GM12878 (cell line): ENCODE data around the gene RPL31. TPM values are rescaled to one million over a fixed set of nuclear protein-coding genes. Genes with fewer than 3 reads are reported as not detected.

Source experiments
- ATAC-seq: fragments of 200-7000 bp; cut with Tn5 transposase; 3 replicates; pipeline ENCODE4 v1.9.1; 2020; ENCODE audit warnings: mild to moderate bottlenecking, moderate library complexity
- BruUV-seq: library from RNA; stranded (reverse); fragments of 400-500 nt; replicated peaks from 2 replicates; lab custom pipeline; 2021; lab: Mats Ljungman, UMichigan
- CTCF ChIA-PET: fragments of 300-600 bp; sonication (Branson Sonifier 250); formaldehyde crosslinking; extraction: SDS; loops from one replicate; lab custom pipeline; 2021; ENCODE audit warnings: inconsistent platforms; lab: Yijun Ruan, JAX
- POLR2A ChIA-PET: fragments of 350-600 bp; formaldehyde crosslinking; extraction: SDS; loops from one replicate; lab custom pipeline; 2021; ENCODE audit warnings: inconsistent platforms; lab: Charles Lee
- RAD21 ChIA-PET: fragments of 300-600 bp; sonication (Branson Sonifier 250); formaldehyde crosslinking; loops from one replicate; lab custom pipeline; 2023; ENCODE audit warnings: antibody characterized with exemption; ENCODE audit not compliant: unreplicated experiment; lab: Charles Lee
- SMC1A ChIA-PET: fragments of 300-600 bp; sonication (Branson Sonifier 250); formaldehyde crosslinking; loops from one replicate; lab custom pipeline; 2023; ENCODE audit not compliant: unreplicated experiment, uncharacterized antibody; lab: Charles Lee
- DNase-seq: peaks from one replicate; pipeline ENCODE4 v3.0.0-alpha.2; 2011; ENCODE audit warnings: low read depth, low spot score
- FAIRE-seq: peaks from 3 replicates; lab custom pipeline; 2011; peaks lifted over from hg19 to GRCh38; lab: Jason Lieb, UNC
- H2AFZ ChIP-seq: 2 replicates; pipeline ENCODE4 v1.6.0; 2011; ENCODE audit warnings: low read depth, low read length, control low read depth; ENCODE audit not compliant: control insufficient read depth
- H3K27ac ChIP-seq: 2 replicates; pipeline ENCODE4 v1.5.1; 2011; ENCODE audit warnings: control low read depth; ENCODE audit not compliant: control insufficient read depth, insufficient read depth
- H3K27me3 ChIP-seq, 2 experiments: replicated peaks in 1 of 2; 2 replicates each; pipeline versions ENCODE4 v1.6.0 to v1.6.1; 2011; ENCODE audit warnings: low read length in 1 of 2; ENCODE audit not compliant: control insufficient read depth in 2 of 2, insufficient read depth in 2 of 2
- H3K36me3 ChIP-seq, 2 experiments: 2 replicates each; pipeline ENCODE4 v1.5.1; 2011; ENCODE audit warnings: low read length in 1 of 2; ENCODE audit not compliant: control insufficient read depth in 2 of 2, insufficient read depth in 2 of 2
- H3K4me1 ChIP-seq: 2 replicates; pipeline ENCODE4 v1.6.1; 2011; ENCODE audit warnings: mild to moderate bottlenecking, low read length, moderate library complexity, mixed read lengths; ENCODE audit not compliant: control insufficient read depth, insufficient read depth
- H3K4me2 ChIP-seq: 2 replicates; pipeline ENCODE4 v1.6.0; 2011; ENCODE audit warnings: control low read depth; ENCODE audit not compliant: control insufficient read depth, insufficient read depth
- H3K4me3 ChIP-seq: fragments of 200-600 bp; sonication (generic); 2 replicates; pipeline ENCODE4 v1.5.1; 2016
- H3K79me2 ChIP-seq: 2 replicates; pipeline ENCODE4 v1.6.0; 2011; ENCODE audit warnings: low read length; ENCODE audit not compliant: control insufficient read depth, insufficient read depth
- H3K9ac ChIP-seq: 2 replicates; pipeline ENCODE4 v1.8.0; 2011; ENCODE audit warnings: low read length, control low read depth, mixed read lengths; ENCODE audit not compliant: control insufficient read depth, insufficient read depth
- H3K9me3 ChIP-seq: replicated peaks from 3 replicates; pipeline ENCODE4 v1.5.1; 2011; ENCODE audit warnings: mild to moderate bottlenecking, low read length; ENCODE audit not compliant: control insufficient read depth, insufficient read depth
- H4K20me1 ChIP-seq: 2 replicates; pipeline ENCODE4 v1.6.0; 2011; ENCODE audit not compliant: control insufficient read depth, insufficient read depth
- CTCF ChIP-seq, 3 experiments: IDR thresholded peaks in 2 of 3; conservative IDR thresholded peaks in 1 of 3; 2 replicates each; pipeline ENCODE4 v1.5.1; 2011; ENCODE audit warnings: low read depth in 3 of 3, low read length in 3 of 3, mild to moderate bottlenecking in 3 of 3, control low read depth in 2 of 3, moderate library complexity in 2 of 3, inconsistent platforms in 1 of 3, mixed read lengths in 1 of 3; ENCODE audit not compliant: control insufficient read depth in 2 of 3, insufficient read depth in 1 of 3; ENCODE audit errors: extremely low read depth in 1 of 3
- EED ChIP-seq: sonication (generic); IDR thresholded peaks from 2 replicates; pipeline ENCODE4 v1.6.1; 2016; ENCODE audit warnings: antibody characterized with exemption, low read depth
- HSF1 ChIP-seq: fragments of 150-350 bp; IDR thresholded peaks from 2 replicates; pipeline ENCODE4 v1.6.1; 2014; ENCODE audit warnings: mild to moderate bottlenecking, low read depth, low read length
- KAT2A ChIP-seq: conservative IDR thresholded peaks from 2 replicates; pipeline ENCODE4 v1.6.1; 2011; ENCODE audit warnings: low read depth, low read length; ENCODE audit not compliant: control insufficient read depth
- MAX ChIP-seq: IDR thresholded peaks from 2 replicates; pipeline ENCODE4 v1.6.1; 2012; ENCODE audit warnings: low read depth, low read length, improper control_type of control experiment
- NR2C2 ChIP-seq: IDR thresholded peaks from 2 replicates; pipeline ENCODE4 v1.6.1; 2011; ENCODE audit warnings: borderline replicate concordance, low read depth; ENCODE audit not compliant: control insufficient read depth, insufficient read length
- PBX3 ChIP-seq: IDR thresholded peaks from 2 replicates; pipeline ENCODE4 v1.6.1; 2011; ENCODE audit warnings: mild to moderate bottlenecking, low read depth, low read length, moderate library complexity; ENCODE audit not compliant: insufficient replicate concordance
- PML ChIP-seq: IDR thresholded peaks from 2 replicates; pipeline ENCODE4 v1.6.1; 2012; ENCODE audit warnings: low read length, inconsistent platforms
- RAD21 ChIP-seq: IDR thresholded peaks from 2 replicates; pipeline ENCODE4 v1.6.1; 2011; ENCODE audit warnings: mild to moderate bottlenecking, low read depth, low read length, moderate library complexity; ENCODE audit not compliant: insufficient read depth
- ZNF274 ChIP-seq: IDR thresholded peaks from one replicate; pipeline ENCODE4 v1.8.0; 2011; ENCODE audit not compliant: insufficient read length, insufficient read depth
- WGBS: methylation state at CpG from one replicate; pipeline ENCODE4 v1.1.6; 2016; ENCODE audit warnings: low lambda C conversion rate; ENCODE audit not compliant: insufficient replicate concordance, insufficient coverage; ENCODE audit errors: missing lambda C conversion rate; 5-methylcytosine and 5-hydroxymethylcytosine counted together
- in situ Hi-C: fragments of 300-500 bp; cut with MboI; formaldehyde crosslinking; loops from 9 replicates; pipeline ENCODE4 v1.14.3; 2018; ENCODE audit warnings: mixed read lengths
- intact Hi-C: fragments of 100-400 bp; cut with micrococcal nuclease; formaldehyde crosslinking; loops from one replicate; pipeline ENCODE4 v1.14.2; 2022; ENCODE audit not compliant: unreplicated experiment
- polyA plus RNA-seq, 11 experiments: library from polyadenylated mRNA; depleted of rRNA in 4 of 11; unstranded in 6 of 11; stranded (reverse) in 5 of 11; fragments of >200 nt; fragmentation: Nextera tagmentation in 4 of 11; fragmentation: Illumina TruSeq in 1 of 11; extraction: Ambion mirVana in 4 of 11; extraction: Trizol in 1 of 11; gene quantifications; 1 replicate in 1 of 11; 2 replicates in 10 of 11; pipeline versions ENCODE4 v1.2.1 to v1.2.3, GENCODE V29; 2011 to 2016; ENCODE audit warnings: inconsistent platforms in 2 of 11, missing spikeins in 2 of 11, low read depth in 1 of 11
- total RNA-seq, 4 experiments: library from RNA; depleted of rRNA in 3 of 4; stranded (reverse); fragments of >200 nt in 3 of 4; fragmentation: Illumina TruSeq in 1 of 4; extraction: Trizol in 1 of 4; gene quantifications; 2 replicates each; pipeline versions ENCODE4 v1.2.1 to v1.2.3, GENCODE V29; 2013 to 2021

Gene RPL31
- total and polyA plus RNA-seq, 10 of the 15 experiments (the other 5 are each of a cell fraction or from before 2014, with no cell fraction given), result 1,643 to 8,551 (median 2,208) TPM

GRCh38 chr2:101014264-101014857, 12.3 kb downstream of the RPL31 start:
- Histone ChIP-seq H3K9ac (no peak overlapping the region), H3K27me3 (no peaks in the 10 kb centered on the region), H3K79me2 (peaks cover 2% of the 10 kb centered on the region), H4K20me1 (no peaks in the 10 kb centered on the region), H2AFZ (no peak overlapping the region), H3K9me3 (peaks cover 3% of the 10 kb centered on the region; the same call in 1 of the 3 replicates), H3K4me3 (no peak overlapping the region), H3K4me1 (peaks cover 17% of the 10 kb centered on the region), H3K36me3 (peaks cover 0 to 9% of the 10 kb centered on the region in 2 experiments; a peak in 2 of 4 replicates), H3K27ac (no peak overlapping the region), H3K4me2 (no peak overlapping the region)
- POLR2A ChIA-PET, result no interaction called here
- RAD21 ChIA-PET, result no interaction called here
- TF ChIP-seq PBX3 (no peak), RAD21 (no peak)
- ATAC-seq (no peak), FAIRE-seq (no peak), DNase-seq (no peak)
- CTCF ChIA-PET, result interaction anchor here (0.6 to 1.3 kb wide), 4 partner anchors 9 to 138 kb away, joined by 3 to 5 read pairs (median 4); no protein-coding TSS in a partner anchor
- WGBS, result 98% methylated on average over 6 of the region's 6 CpGs
- intact Hi-C loops, result loop anchor here (5.0 to 10.0 kb wide), 2 partner anchors 238 to 390 kb away; partner anchors contain the start of gene CNOT11
- SMC1A ChIA-PET, result interaction anchor here (0.6 to 1.2 kb wide), 2 partner anchors 139 to 519 kb away, joined by 3 to 4 read pairs; no protein-coding TSS in a partner anchor
- in situ Hi-C loops, result no loop called here
- BruUV-seq, result no TSS peak

- no peak overlapping the region for H3K9ac ChIP-seq
- intact Hi-C loops (loop anchor here (10.0 kb wide), 1 partner anchor 387 kb away; no protein-coding TSS in a partner anchor), in situ Hi-C loops (no loop called here)
- FAIRE-seq, result no peak
- ATAC-seq, result no peak
- no peak overlapping the region for H2AFZ ChIP-seq
- 75% methylated on average over 3 of the region's 3 CpGs for WGBS
- H3K9me3 ChIP-seq, result peaks cover 2% of the 10 kb centered on the region; the same call in 1 of the 3 replicates
- ChIA-PET SMC1A (interaction anchor here (1.0 kb wide), 1 partner anchor 14 kb away, joined by 4 read pairs; no protein-coding TSS in a partner anchor), POLR2A (no interaction called here), RAD21 (no interaction called here), CTCF (no interaction called here)
- H3K4me1 ChIP-seq, result peaks cover 2% of the 10 kb centered on the region; the same call in 1 of the 2 replicates
- H3K79me2 ChIP-seq, result peaks cover 2% of the 10 kb centered on the region; the same call in 1 of the 2 replicates
- H4K20me1 ChIP-seq, result no peaks in the 10 kb centered on the region
- H3K4me2 ChIP-seq, result no peak overlapping the region
- no peak overlapping the region for H3K4me3 ChIP-seq
- H3K27me3 ChIP-seq, result no peaks in the 10 kb centered on the region
- peaks cover 0 to 9% of the 10 kb centered on the region in 2 experiments; a peak in 3 of 4 replicates for H3K36me3 ChIP-seq
- no peak for DNase-seq
- H3K27ac ChIP-seq, result no peak overlapping the region
- BruUV-seq, result no TSS peak
- TF ChIP-seq HSF1 (no peak), MAX (no peak), ZNF274 (no peak), KAT2A (no peak), CTCF (IDR thresholded peaks at IDR 0.05 in 2 of 3, conservative IDR thresholded peaks at IDR 0.05 in 1 of 3; ENCODE audit: control insufficient read depth in 2 of 3, extremely low read depth in 1 of 3, insufficient read depth in 1 of 3, low read depth in 3 of 3, low read length in 3 of 3) (no peak), NR2C2 (no peak), EED (no peak), PML (no peak)
Observed at GRCh38 chr2:101017371-101017770, 15.3 kb downstream of the RPL31 start.
